Panc1 (cell line): ENCODE data around the gene MAGOH.

Experiments
- POLR2AphosphoS5 ChIP-seq: IDR thresholded peaks from 2 replicates; pipeline ENCODE4 v1.6.1; 2012; ENCODE audit warnings: mild to moderate bottlenecking, low read depth, low read length, moderate library complexity
- SIN3A ChIP-seq: IDR thresholded peaks from 2 replicates; pipeline ENCODE4 v1.6.1; 2012; ENCODE audit warnings: low read depth, mild to moderate bottlenecking, low read length, moderate library complexity, borderline replicate concordance; ENCODE audit not compliant: insufficient read depth
- TCF7L2 ChIP-seq: IDR thresholded peaks from 2 replicates; pipeline ENCODE4 v1.6.1; 2011; ENCODE audit warnings: mild to moderate bottlenecking, low read depth, low read length, inconsistent platforms
- TF ChIP-seq, protein P1 (sequence below): fragments of 450-650 bp; IDR thresholded peaks from 2 replicates; pipeline ENCODE4 v1.5.1; 2017; ENCODE audit warnings: mild to moderate bottlenecking
- TF ChIP-seq, protein P2 (sequence below), 2 experiments: IDR thresholded peaks; 2 replicates each; pipeline ENCODE4 v1.6.1; 2011 to 2012; ENCODE audit warnings: low read depth in 2 of 2, control low read depth in 1 of 2, low read length in 1 of 2, mild to moderate bottlenecking in 1 of 2, moderate library complexity in 1 of 2; ENCODE audit not compliant: insufficient read depth in 1 of 2

DNA sequence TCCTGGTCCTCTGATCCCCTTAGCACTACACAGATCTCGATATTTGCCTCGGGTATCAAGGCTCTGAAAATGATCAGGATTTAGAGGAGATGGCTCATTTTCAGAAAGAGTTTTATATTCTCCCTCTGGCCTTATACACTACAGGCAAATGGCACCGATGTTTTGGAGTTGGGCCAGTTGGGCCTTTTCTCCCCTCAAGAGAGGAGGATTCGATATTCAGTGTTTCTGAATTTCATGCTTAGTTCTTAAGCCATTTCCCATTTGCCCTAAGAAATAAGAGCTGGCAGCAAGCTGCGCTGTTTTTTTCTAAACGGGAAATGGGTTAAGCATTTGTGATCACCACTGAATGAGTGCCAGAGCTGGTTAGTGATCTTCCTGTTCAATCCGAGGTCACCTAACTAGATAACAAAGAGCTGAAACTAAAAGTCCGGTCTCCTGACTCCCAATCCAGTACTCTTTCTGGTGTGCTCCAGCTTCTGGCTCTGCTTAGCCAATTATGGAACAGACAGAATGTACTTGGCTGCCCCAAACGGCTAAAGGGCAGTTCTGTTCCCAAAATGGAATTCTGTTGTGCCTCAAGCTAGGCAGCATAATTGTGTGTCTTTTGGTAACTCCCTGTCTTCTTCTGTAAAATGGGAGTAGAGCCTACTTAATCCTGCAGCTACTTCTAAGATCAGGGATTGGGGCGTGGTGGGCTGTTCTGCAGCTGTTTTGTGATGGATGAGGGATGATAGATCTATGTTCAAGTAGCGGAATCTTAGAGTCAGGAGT lies 42.9 kb downstream of the MAGOH start:
- TF ChIP-seq, protein P1, sequence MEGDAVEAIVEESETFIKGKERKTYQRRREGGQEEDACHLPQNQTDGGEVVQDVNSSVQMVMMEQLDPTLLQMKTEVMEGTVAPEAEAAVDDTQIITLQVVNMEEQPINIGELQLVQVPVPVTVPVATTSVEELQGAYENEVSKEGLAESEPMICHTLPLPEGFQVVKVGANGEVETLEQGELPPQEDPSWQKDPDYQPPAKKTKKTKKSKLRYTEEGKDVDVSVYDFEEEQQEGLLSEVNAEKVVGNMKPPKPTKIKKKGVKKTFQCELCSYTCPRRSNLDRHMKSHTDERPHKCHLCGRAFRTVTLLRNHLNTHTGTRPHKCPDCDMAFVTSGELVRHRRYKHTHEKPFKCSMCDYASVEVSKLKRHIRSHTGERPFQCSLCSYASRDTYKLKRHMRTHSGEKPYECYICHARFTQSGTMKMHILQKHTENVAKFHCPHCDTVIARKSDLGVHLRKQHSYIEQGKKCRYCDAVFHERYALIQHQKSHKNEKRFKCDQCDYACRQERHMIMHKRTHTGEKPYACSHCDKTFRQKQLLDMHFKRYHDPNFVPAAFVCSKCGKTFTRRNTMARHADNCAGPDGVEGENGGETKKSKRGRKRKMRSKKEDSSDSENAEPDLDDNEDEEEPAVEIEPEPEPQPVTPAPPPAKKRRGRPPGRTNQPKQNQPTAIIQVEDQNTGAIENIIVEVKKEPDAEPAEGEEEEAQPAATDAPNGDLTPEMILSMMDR = no peak
- TF ChIP-seq, protein P2, sequence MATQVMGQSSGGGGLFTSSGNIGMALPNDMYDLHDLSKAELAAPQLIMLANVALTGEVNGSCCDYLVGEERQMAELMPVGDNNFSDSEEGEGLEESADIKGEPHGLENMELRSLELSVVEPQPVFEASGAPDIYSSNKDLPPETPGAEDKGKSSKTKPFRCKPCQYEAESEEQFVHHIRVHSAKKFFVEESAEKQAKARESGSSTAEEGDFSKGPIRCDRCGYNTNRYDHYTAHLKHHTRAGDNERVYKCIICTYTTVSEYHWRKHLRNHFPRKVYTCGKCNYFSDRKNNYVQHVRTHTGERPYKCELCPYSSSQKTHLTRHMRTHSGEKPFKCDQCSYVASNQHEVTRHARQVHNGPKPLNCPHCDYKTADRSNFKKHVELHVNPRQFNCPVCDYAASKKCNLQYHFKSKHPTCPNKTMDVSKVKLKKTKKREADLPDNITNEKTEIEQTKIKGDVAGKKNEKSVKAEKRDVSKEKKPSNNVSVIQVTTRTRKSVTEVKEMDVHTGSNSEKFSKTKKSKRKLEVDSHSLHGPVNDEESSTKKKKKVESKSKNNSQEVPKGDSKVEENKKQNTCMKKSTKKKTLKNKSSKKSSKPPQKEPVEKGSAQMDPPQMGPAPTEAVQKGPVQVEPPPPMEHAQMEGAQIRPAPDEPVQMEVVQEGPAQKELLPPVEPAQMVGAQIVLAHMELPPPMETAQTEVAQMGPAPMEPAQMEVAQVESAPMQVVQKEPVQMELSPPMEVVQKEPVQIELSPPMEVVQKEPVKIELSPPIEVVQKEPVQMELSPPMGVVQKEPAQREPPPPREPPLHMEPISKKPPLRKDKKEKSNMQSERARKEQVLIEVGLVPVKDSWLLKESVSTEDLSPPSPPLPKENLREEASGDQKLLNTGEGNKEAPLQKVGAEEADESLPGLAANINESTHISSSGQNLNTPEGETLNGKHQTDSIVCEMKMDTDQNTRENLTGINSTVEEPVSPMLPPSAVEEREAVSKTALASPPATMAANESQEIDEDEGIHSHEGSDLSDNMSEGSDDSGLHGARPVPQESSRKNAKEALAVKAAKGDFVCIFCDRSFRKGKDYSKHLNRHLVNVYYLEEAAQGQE (IDR thresholded peaks at IDR 0.05; ENCODE audit: insufficient read depth in 1 of 2, low read depth in 2 of 2, low read length in 1 of 2) = no peak
- TF ChIP-seq SIN3A (no peak), TCF7L2 (no peak), POLR2AphosphoS5 (no peak)
